Transverse colon (tissue), 4 donors: ENCODE data around the gene GPR15. TPM values are rescaled to one million over a fixed set of nuclear protein-coding genes. Genes with fewer than 3 reads are reported as not detected.

Experiments used
- DNase-seq: peaks from one replicate; pipeline ENCODE4 v3.0.0-alpha.2; 2019
- H3K27ac ChIP-seq, 4 donors: fragments of 200-600 bp; sonication (generic); 2 replicates each; pipeline ENCODE4 v1.5.1; 2016 to 2018; ENCODE audit warnings: inconsistent platforms in 4 of 4
- H3K27me3 ChIP-seq: fragments of 200-600 bp; sonication (generic); 2 replicates; pipeline ENCODE4 v1.5.1; 2017; ENCODE audit warnings: inconsistent platforms
- H3K36me3 ChIP-seq, 4 donors: fragments of 200-600 bp; sonication (generic); 2 replicates each; pipeline ENCODE4 v1.5.1; 2017 to 2019; ENCODE audit warnings: inconsistent platforms in 4 of 4
- H3K4me1 ChIP-seq, 4 donors: fragments of 200-600 bp; sonication (generic); 2 replicates each; pipeline ENCODE4 v1.5.1; 2017 to 2020; ENCODE audit warnings: inconsistent platforms in 4 of 4
- H3K4me3 ChIP-seq, 4 donors: fragments of 200-600 bp; sonication (generic); 1 replicate in 1 of 4; 2 replicates in 3 of 4; pipeline versions ENCODE4 v1.5.1 to v1.6.1; 2017 to 2019; ENCODE audit warnings: inconsistent platforms in 4 of 4
- H3K9me3 ChIP-seq, 2 donors: fragments of 200-600 bp; sonication (generic); 2 replicates each; pipeline ENCODE4 v1.5.1; 2017 to 2019; ENCODE audit warnings: inconsistent platforms in 2 of 2
- CTCF ChIP-seq, 5 experiments: fragments of 200-600 bp in 3 of 5; fragments of 450-650 bp in 2 of 5; sonication (generic) in 3 of 5; IDR thresholded peaks; 1 replicate in 2 of 5; 2 replicates in 3 of 5; pipeline ENCODE4 v1.5.1; 2016 to 2017; ENCODE audit warnings: antibody characterized with exemption in 5 of 5, inconsistent platforms in 3 of 5, mild to moderate bottlenecking in 2 of 5, moderate library complexity in 1 of 5
- EP300 ChIP-seq: sonication (generic); formaldehyde crosslinking; IDR thresholded peaks from one replicate; pipeline ENCODE4 v1.6.1; 2017; ENCODE audit warnings: antibody characterized with exemption, low read depth
- POLR2A ChIP-seq: fragments of 450-650 bp; IDR thresholded peaks from one replicate; pipeline ENCODE4 v1.6.1; 2016; ENCODE audit warnings: antibody characterized with exemption, mild to moderate bottlenecking, moderate library complexity
- POLR2AphosphoS5 ChIP-seq, 3 donors: sonication (generic); formaldehyde crosslinking; IDR thresholded peaks; one replicate each; pipeline ENCODE4 v1.6.1; 2016; ENCODE audit warnings: antibody characterized with exemption in 3 of 3
- WGBS, 2 donors: methylation state at CpG; one replicate each; pipeline ENCODE4 v1.1.5; 2018; ENCODE audit warnings: low coverage in 1 of 2; 5-methylcytosine and 5-hydroxymethylcytosine counted together
- in situ Hi-C, 4 donors: fragments of 200-750 bp; cut with MboI; loops; one replicate each; pipeline versions ENCODE4 v1.15.0 to v1.15.1; 2017; ENCODE audit warnings: low sequenced_read_pairs in 3 of 4, low pct_ligation_motif_present in 1 of 4, low pct_unique_long_range_greater_than_20kb in 1 of 4
- intact Hi-C: fragments of 100-400 bp; cut with DNase I; formaldehyde crosslinking; loops from one replicate; pipeline ENCODE4 v1.15.1; 2023; ENCODE audit warnings: low total_unique reads
- total RNA-seq, 4 donors: library from RNA; depleted of rRNA; stranded (reverse); fragments of >200 nt; gene quantifications; one replicate each; pipeline ENCODE4 v1.1.0, GENCODE V29; 2016

Gene GPR15
- total RNA-seq, 4 donors from 2014 or later = 0.60 to 11.7 (median 5.5) TPM

DNA sequence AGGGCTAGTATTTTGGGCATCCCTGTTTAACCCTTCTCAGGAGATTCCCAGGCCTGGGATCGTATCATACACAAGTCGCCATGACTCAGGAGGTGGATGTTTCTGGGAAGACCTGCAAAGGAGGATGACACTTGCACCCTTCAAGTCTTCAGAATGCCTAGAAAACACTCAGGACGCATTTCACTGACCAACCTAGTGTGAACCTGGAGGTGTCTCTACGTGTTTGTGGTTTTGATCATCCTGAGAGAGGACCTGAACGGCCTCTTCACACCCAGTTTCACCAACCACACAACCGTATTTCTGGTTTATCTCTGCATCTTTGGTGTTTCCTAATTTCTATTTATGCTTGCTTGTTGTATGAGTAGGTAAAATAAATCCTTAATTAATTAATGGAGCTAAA lies 6.3 kb upstream of the GPR15 start:
- Histone ChIP-seq H3K27ac (no peak overlapping the region), H3K27me3 (no peaks in the 10 kb centered on the region), H3K36me3 (no peaks in the 10 kb centered on the region), H3K4me1 (peaks cover 9 to 14% (median 12%) of the 10 kb centered on the region in 4 donors), H3K4me3 (no peak overlapping the region), H3K9me3 (no peaks in the 10 kb centered on the region)
- 70 to 77% methylated on average over 3 to 6 of the region's 6 CpGs for WGBS, 2 donors
- no peak for TF ChIP-seq EP300
- no peak for TF ChIP-seq CTCF (IDR thresholded peaks at IDR 0.05)
- TF ChIP-seq POLR2AphosphoS5 (IDR thresholded peaks at IDR 0.05) = no peak
- TF ChIP-seq POLR2A = no peak
- in situ Hi-C loops (no loop called here), intact Hi-C loops (no loop called here)
- no peak for DNase-seq

- no peaks in the 10 kb centered on the region for H3K27me3 ChIP-seq
- no peak for TF ChIP-seq EP300
- no peak for TF ChIP-seq CTCF (IDR thresholded peaks at IDR 0.05)
- no peak for TF ChIP-seq POLR2A
- no peaks in the 10 kb centered on the region for H3K36me3 ChIP-seq
- H3K4me3 ChIP-seq = no peak overlapping the region
- in situ Hi-C loops = no loop called here
- H3K27ac ChIP-seq = peak overlapping the region in 3 of 4 donors; percentile 36 to 49 (median 37)
- no peak for DNase-seq
- no peaks in the 10 kb centered on the region for H3K4me1 ChIP-seq
- intact Hi-C loops = no loop called here
- WGBS, 2 donors = 28 to 29% methylated on average over 2 to 4 of the region's 4 CpGs
- no peaks in the 10 kb centered on the region for H3K9me3 ChIP-seq
Observed at GRCh38 chr3:98528474-98529346, 3.1 kb upstream of the GPR15 start.

DNA sequence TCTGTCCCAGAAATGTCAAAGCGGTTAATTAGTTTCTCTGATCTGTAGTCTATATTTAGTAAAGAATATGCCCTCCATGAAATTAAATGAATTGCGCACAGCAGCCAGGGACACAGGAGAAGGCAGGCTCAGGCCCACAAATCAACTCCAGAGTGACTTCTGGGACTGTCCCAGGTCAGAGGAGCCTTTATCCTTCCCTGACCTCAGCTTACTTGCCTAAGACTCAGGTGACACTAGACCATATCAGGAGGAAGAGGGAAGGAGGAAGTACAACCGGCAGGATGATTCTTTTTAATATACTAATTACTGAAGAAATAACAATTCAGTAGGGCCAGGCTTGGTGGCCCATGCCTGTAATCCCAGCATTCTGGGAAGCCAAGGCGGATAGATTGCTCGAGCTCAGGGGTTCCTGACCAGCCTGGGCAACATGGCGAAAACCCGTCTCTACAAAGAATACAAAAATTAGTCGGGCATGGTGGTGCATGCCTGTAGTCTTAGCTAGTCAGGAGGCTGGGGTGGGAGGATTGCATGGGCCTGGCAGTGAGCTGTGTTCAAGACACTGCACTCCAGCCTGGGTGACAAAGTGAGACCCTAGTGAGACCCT lies 1.8 kb upstream of the GPR15 start:
- WGBS, 2 donors = 81 to 82% methylated on average over 8 of the region's 8 CpGs
- Histone ChIP-seq H3K9me3 (no peaks in the 10 kb centered on the region), H3K27me3 (no peaks in the 10 kb centered on the region), H3K27ac (peak overlapping the region in 3 of 4 donors; percentile 6 to 34 (median 27)), H3K36me3 (no peaks in the 10 kb centered on the region), H3K4me3 (no peak overlapping the region), H3K4me1 (no peaks in the 10 kb centered on the region)
- no peak for DNase-seq
- TF ChIP-seq POLR2AphosphoS5 (IDR thresholded peaks at IDR 0.05) (no peak), CTCF (IDR thresholded peaks at IDR 0.05) (no peak), POLR2A (no peak), EP300 (no peak)
- in situ Hi-C loops (no loop called here), intact Hi-C loops (no loop called here)

- intact Hi-C loops = no loop called here
- peak overlapping the region in 1 of 4 donors; percentile 27 for H3K27ac ChIP-seq
- H3K36me3 ChIP-seq = no peaks in the 10 kb centered on the region
- no peaks in the 10 kb centered on the region for H3K27me3 ChIP-seq
- TF ChIP-seq CTCF (IDR thresholded peaks at IDR 0.05) (no peak), POLR2AphosphoS5 (IDR thresholded peaks at IDR 0.05) (no peak), POLR2A (no peak), EP300 (no peak)
- no peaks in the 10 kb centered on the region for H3K4me1 ChIP-seq
- H3K9me3 ChIP-seq = no peaks in the 10 kb centered on the region
- in situ Hi-C loops = no loop called here
- no peak for DNase-seq
- H3K4me3 ChIP-seq = no peak overlapping the region
- 78 to 83% methylated on average over 2 of the region's 2 CpGs for WGBS, 2 donors
Observed at GRCh38 chr3:98530676-98531075, 1.1 kb upstream of the GPR15 start.
